Gastroesophageal sphincter (tissue), 3 donors: Measurements from ENCODE around the gene SMCHD1.

ENCODE experiments used
- EP300 ChIP-seq: sonication (generic); formaldehyde crosslinking; IDR thresholded peaks from one replicate; pipeline ENCODE4 v1.6.1; 2017; ENCODE audit warnings: antibody characterized with exemption, mild to moderate bottlenecking
- POLR2A ChIP-seq, 2 donors: fragments of 450-650 bp; IDR thresholded peaks; one replicate each; pipeline ENCODE4 v1.6.1; 2017; ENCODE audit warnings: antibody characterized with exemption in 2 of 2, mild to moderate bottlenecking in 2 of 2, moderate library complexity in 1 of 2
- POLR2AphosphoS5 ChIP-seq: sonication (generic); formaldehyde crosslinking; IDR thresholded peaks from one replicate; pipeline ENCODE4 v1.6.1; 2017; ENCODE audit warnings: antibody characterized with exemption
- TF ChIP-seq, protein P1 (sequence below), 4 experiments: fragments of 200-600 bp in 2 of 4; fragments of 450-650 bp in 2 of 4; sonication (generic) in 1 of 4; IDR thresholded peaks; one replicate each; pipeline ENCODE4 v1.5.1; 2017 to 2019; ENCODE audit warnings: antibody characterized with exemption in 4 of 4, mild to moderate bottlenecking in 2 of 4, moderate library complexity in 2 of 4

DNA sequence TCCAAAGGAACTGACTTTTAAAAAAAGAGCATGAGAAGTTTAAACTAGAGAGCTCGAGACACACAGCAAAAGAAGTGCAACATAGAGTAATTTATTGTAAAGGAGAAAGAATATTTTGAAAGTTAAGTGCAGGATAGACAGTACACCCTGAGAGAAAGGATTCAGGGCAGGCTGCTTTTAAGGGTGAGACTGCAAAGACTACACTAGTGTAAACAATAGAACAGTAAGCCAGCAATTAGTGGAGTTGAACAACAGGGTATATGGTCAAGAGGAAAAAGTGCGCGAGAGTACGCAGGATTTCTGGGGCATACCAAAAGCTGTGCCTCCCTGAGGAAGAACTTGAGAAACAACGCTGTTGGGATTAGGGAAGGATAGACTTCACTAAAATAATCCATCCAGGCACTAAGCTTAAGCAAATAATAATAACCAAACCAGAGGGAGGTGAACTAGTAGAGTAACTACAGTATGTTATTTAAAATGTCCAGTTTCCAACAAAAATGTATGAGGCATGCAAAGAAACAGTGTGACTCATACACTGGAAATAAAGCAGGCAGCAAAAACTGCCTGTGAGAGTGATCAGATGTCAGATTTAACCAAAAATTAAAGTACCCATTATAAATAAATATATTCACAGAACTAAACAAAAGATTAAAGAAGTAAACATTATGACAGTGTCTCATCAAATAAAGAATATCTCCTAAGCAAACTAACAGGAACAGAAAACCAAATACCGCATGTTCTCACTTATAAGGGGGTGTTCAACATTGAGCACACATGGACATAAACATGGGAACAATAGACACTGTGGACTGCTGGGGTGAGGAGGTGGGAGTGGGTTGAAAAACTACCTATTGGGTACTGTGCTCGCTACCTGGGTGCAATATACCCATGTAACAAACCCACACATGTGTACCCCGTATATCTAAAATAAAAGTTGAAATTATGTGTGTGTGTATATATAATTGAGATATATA lies 150.7 kb downstream of the SMCHD1 start:
- TF ChIP-seq POLR2A (IDR thresholded peaks at IDR 0.05), result no peak
- TF ChIP-seq, protein P1, sequence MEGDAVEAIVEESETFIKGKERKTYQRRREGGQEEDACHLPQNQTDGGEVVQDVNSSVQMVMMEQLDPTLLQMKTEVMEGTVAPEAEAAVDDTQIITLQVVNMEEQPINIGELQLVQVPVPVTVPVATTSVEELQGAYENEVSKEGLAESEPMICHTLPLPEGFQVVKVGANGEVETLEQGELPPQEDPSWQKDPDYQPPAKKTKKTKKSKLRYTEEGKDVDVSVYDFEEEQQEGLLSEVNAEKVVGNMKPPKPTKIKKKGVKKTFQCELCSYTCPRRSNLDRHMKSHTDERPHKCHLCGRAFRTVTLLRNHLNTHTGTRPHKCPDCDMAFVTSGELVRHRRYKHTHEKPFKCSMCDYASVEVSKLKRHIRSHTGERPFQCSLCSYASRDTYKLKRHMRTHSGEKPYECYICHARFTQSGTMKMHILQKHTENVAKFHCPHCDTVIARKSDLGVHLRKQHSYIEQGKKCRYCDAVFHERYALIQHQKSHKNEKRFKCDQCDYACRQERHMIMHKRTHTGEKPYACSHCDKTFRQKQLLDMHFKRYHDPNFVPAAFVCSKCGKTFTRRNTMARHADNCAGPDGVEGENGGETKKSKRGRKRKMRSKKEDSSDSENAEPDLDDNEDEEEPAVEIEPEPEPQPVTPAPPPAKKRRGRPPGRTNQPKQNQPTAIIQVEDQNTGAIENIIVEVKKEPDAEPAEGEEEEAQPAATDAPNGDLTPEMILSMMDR (IDR thresholded peaks at IDR 0.05), result no peak
- no peak for TF ChIP-seq POLR2AphosphoS5
- no peak for TF ChIP-seq EP300
